Mucosa of descending colon (tissue), 3 donors: Measurements from ENCODE around the gene SYNE4. TPM values are rescaled to one million over a fixed set of nuclear protein-coding genes. Genes with fewer than 3 reads are reported as not detected.
"Not testable (repeated sequence)": the region's sequence is repeated elsewhere in the genome, so short reads cannot be mapped to it uniquely, and the experiment has no call there.

Experiments used
- ATAC-seq: fragments of 200-7000 bp; cut with Tn5 transposase; one replicate; pipeline ENCODE4 v1.9.1; 2020; ENCODE audit warnings: mild to moderate bottlenecking, moderate library complexity
- DNase-seq, 3 donors: peaks; one replicate each; pipeline ENCODE4 v3.0.0-alpha.2; 2020
- H3K36me3 ChIP-seq: fragments of 200-600 bp; one replicate; pipeline ENCODE4 v1.8.0; 2021; ENCODE audit warnings: low read depth, mild to moderate bottlenecking
- H3K4me1 ChIP-seq: fragments of 200-600 bp; one replicate; pipeline ENCODE4 v1.8.0; 2021; ENCODE audit warnings: low read depth, mild to moderate bottlenecking
- H3K4me3 ChIP-seq: fragments of 200-600 bp; one replicate; pipeline ENCODE4 v1.8.0; 2021; ENCODE audit warnings: mild to moderate bottlenecking
- H3K9me3 ChIP-seq: fragments of 200-600 bp; one replicate; pipeline ENCODE4 v1.8.0; 2021; ENCODE audit warnings: mild to moderate bottlenecking
- intact Hi-C, 2 donors: fragments of 100-400 bp; cut with DNase I in 1 of 2; cut with micrococcal nuclease in 1 of 2; formaldehyde crosslinking; loops; one replicate each; pipeline versions ENCODE4 v1.11.0 to v1.11.1; 2022; cut with DNase I, micrococcal nuclease
- total RNA-seq, 3 donors: library from RNA; stranded (reverse); fragmentation: NEBNext Ultra II Directional in 2 of 3; extraction: Animal tissue kit (Norgen Biotek cat#: 25700) in 2 of 3; gene quantifications; one replicate each; pipeline versions ENCODE4 v1.2.1 to v1.2.4, GENCODE V29; 2021 to 2023
- TF ChIP-seq, protein P1 (sequence below): fragments of 200-600 bp; IDR thresholded peaks from one replicate; pipeline ENCODE4 v1.8.0; 2022; ENCODE audit warnings: antibody characterized with exemption, mild to moderate bottlenecking
- donor health status: DM: no; HTN: no; CAD: no; lungs with moderate emphysema.
- donor health status: DM: no; HTN: no; CAD: no.
- donor health status: DM: no; HTN: yes; CAD: no.

Gene SYNE4
- total RNA-seq, 3 donors from 2014 or later = 3.5 to 7.9 (median 6.9) TPM

DNA sequence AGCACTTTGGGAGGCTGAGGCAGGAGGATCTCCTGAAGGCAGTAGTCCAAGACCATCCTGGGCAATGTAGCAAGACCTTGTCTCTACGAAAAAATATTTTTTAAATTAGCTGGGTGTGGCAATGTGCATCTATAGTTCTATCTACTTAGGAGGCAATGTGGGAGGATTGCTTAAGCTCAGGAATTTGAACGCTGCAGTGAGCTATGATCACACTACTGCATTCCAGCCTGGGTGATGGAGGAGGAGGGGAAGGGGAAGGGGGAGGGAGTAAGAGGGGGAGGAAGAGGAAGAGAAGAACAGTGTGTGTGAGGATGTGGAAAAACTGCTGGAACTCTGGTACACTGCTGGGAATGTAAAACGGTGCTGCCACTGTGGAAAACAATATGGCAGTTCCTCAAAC lies 33.2 kb upstream of the SYNE4 start:
- Histone ChIP-seq H3K9me3 (no peaks in the 10 kb centered on the region), H3K4me3 (no peak overlapping the region), H3K36me3 (no peaks in the 10 kb centered on the region), H3K4me1 (no peaks in the 10 kb centered on the region)
- DNase-seq (no peak), ATAC-seq (peak; percentile 13)
- TF ChIP-seq, protein P1, sequence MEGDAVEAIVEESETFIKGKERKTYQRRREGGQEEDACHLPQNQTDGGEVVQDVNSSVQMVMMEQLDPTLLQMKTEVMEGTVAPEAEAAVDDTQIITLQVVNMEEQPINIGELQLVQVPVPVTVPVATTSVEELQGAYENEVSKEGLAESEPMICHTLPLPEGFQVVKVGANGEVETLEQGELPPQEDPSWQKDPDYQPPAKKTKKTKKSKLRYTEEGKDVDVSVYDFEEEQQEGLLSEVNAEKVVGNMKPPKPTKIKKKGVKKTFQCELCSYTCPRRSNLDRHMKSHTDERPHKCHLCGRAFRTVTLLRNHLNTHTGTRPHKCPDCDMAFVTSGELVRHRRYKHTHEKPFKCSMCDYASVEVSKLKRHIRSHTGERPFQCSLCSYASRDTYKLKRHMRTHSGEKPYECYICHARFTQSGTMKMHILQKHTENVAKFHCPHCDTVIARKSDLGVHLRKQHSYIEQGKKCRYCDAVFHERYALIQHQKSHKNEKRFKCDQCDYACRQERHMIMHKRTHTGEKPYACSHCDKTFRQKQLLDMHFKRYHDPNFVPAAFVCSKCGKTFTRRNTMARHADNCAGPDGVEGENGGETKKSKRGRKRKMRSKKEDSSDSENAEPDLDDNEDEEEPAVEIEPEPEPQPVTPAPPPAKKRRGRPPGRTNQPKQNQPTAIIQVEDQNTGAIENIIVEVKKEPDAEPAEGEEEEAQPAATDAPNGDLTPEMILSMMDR = no peak
- intact Hi-C loops = no loop called here

DNA sequence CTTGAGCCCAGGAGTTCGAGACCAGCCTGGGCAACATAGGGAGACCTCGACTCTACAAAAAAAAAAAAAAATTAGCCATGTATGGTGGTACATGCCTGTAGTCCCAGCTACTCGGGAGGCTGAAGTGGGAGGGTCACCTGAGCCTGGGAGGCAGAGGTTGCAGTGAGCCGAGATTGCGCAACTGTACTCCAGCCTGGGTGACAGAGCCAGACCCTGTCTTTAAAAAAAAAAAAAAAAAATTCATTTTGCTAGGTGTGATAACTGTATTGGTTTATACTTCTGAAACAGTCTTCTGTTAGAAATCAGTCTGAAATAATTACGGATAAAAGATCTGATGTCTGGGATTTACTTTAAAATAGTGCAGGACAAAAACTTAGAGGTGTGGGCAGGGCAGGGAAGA lies 32.5 kb upstream of the SYNE4 start:
- ATAC-seq, intact Hi-C loops, H3K4me1 ChIP-seq, H3K4me3 ChIP-seq, DNase-seq, H3K36me3 ChIP-seq, H3K9me3 ChIP-seq: not testable (repeated sequence)

DNA sequence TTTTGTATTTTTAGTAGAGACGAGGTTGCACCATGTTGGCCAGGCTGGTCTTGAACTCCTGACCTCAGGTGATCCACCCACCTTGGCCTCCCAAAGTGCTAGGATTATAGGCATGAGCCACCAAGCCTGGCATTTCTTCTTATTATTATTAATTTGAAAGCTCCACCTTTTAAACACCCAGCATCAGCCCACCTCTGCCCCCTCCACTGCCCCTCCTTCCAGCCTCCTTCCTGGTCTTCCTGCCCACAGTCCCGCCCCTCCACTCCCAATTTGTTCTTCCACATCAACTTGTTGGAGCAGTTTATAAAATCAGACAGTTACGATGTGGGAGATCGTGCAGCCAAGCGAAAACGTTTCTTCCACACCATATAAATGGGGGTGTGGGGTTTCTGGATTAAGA lies 31.9 kb upstream of the SYNE4 start:
- H3K4me1 ChIP-seq = no peaks in the 10 kb centered on the region
- H3K4me3 ChIP-seq = no peak overlapping the region
- intact Hi-C loops = no loop called here
- no peaks in the 10 kb centered on the region for H3K36me3 ChIP-seq
- no peaks in the 10 kb centered on the region for H3K9me3 ChIP-seq
- no peak for DNase-seq
- TF ChIP-seq, protein P1 = no peak
- no peak for ATAC-seq

DNA sequence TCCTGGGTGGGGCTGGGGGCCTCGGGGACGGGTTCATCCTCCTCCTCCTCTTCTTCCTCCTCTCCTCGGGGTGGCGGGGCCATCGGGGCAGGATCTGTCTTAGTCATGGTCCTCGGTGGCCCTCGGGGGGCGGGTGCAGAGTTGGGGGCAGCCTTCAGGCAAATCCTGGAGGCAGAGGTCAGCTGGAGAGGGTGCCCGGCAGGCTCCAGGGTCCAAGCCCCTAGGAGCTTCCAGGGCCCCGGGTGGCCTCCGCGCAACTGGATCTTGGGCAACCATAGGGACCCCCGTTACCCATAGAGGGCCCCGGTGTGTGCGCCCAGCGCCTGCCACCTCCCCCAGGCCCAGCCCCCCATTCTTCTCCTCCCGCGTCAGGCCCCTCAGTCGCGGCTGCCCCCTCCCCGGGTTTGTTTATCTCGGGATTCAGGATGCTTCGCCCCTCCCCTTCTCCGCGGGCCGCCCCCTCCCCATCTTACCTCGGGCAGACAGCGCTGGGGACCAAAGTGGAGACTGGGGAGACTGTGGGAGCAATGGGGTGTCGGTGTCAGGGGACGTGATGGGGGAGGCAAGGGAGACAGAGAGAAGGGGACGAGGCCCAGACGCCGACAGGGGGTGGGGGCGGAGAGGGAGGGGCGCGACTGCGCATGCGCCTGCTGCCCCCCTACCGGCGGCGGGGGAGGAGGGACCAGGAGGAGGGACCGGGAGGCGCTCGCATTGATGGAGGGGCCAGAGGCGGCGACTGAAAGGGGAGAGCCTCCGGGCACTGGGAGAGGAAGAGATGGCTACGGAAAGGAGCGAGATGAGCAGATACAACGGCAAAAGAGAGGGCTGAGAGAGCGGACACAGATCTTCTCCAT lies 23.9 kb upstream of the SYNE4 start, which contains the start of gene CLIP3:
TSS of gene CLIP3 (minus strand) at position 623 of the 854 bp plus-strand sequence. CDS start at position 107, 516 bp downstream.
- ATAC-seq (peak; percentile 55), DNase-seq (peak in 2 of 3 donors; percentile 56 to 59)
- Histone ChIP-seq H3K4me1 (no peaks in the 10 kb centered on the region), H3K36me3 (no peaks in the 10 kb centered on the region), H3K4me3 (no peak within 1 kb of the TSS), H3K9me3 (no peaks in the 10 kb centered on the region)
- TF ChIP-seq, protein P1 = no peak
- intact Hi-C loops = no loop called here

DNA sequence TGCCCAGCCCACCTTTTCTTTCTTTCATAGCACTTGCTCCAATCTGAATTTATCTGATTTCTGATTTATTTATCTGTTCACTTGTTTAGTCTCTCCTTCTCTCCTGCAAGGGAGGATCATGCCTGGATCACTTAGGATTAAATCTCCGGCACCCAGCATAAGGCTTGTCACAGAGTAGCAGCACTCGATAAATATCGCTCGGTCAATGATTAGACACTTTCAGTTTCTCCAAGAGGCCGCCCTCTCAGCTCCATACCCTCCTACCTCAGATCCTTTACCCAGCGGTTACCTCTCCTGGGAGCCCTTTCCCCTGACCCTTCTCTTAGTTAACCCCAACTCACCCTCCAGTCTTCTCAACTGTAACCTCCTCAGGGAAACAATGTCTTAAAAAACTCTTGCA lies 22.7 kb upstream of the SYNE4 start:
- Histone ChIP-seq H3K9me3 (no peaks in the 10 kb centered on the region), H3K36me3 (no peaks in the 10 kb centered on the region), H3K4me3 (no peak overlapping the region), H3K4me1 (no peaks in the 10 kb centered on the region)
- TF ChIP-seq, protein P1 = no peak
- intact Hi-C loops = no loop called here
- no peak for DNase-seq
- no peak for ATAC-seq

DNA sequence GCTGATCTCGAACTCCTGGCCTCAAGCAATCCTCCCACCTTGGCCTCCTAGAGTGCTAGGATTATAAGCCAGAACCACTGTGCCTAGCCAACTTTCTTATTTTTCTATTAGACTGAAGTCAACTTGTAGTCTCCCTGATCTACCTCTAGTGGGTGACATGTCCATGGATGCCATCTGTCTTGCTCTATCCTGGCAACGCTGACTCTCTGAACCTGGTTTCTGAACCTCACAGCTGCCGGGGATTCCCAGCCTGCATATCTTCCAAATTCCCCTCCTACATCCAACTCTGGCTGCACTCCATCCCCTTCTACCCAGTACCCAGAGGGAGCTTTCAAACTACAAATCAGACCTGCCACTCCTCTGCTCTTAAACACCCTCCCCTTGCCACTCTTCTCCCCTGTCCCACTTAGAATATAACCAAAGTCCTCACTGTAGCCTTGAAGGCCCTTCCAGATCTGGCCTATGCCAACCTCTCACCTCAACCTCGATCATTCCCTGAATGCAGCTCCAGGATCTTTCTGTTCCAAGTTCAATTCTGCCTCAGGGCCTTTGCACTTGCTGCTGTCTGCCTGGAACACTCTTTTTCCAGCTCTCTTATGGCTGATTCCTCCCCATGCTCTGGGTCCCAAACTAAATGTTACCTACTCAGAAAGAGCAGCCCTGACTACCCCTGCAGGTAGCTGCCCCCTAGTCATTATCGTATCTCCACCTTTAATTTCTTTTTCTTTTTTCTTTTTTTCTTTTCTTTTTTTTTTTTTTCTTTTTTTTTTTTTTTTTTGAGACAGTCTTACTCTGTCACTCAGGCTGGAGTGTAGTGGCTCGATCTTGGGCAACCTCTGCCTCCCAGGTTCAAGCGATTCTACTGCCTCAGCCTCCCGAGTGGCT lies 21.9 kb upstream of the SYNE4 start:
- H3K9me3 ChIP-seq = no peaks in the 10 kb centered on the region
- DNase-seq (no peak), ATAC-seq (peak; percentile 22)
- intact Hi-C loops = no loop called here
- TF ChIP-seq, protein P1 = no peak
- no peak overlapping the region for H3K4me3 ChIP-seq
- H3K4me1 ChIP-seq = no peaks in the 10 kb centered on the region
- no peaks in the 10 kb centered on the region for H3K36me3 ChIP-seq
